ENCODE data around the gene CSTF1.
A peak's percentile ranks its signal among the peaks of the same experiment; 100 is the strongest.

CSTF1 gene

GRCh38 chr20:56437196-56437960 lies 44.9 kb downstream of the CSTF1 start:
- DNase-seq (no peak), ATAC-seq (ENCODE audit: insufficient read depth, low read depth) (no peak)
- Histone ChIP-seq H3K36me3 (ENCODE audit: insufficient read depth, low read length) (no peaks in the 10 kb centered on the region), H3K4me1 (ENCODE audit: insufficient read depth, low read length) (peaks cover 8% of the 10 kb centered on the region), H3K79me2 (ENCODE audit: insufficient read depth, low read length) (no peaks in the 10 kb centered on the region), H2AFZ (ENCODE audit: low read depth, low read length) (no peak overlapping the region), H3K27me3 (ENCODE audit: insufficient read depth, low read length, poor library complexity) (no peaks in the 10 kb centered on the region), H3K9me3 (ENCODE audit: insufficient read depth, low read length, severe bottlenecking) (no peaks in the 10 kb centered on the region), H4K20me1 (ENCODE audit: insufficient read depth, low read length) (no peaks in the 10 kb centered on the region), H3K4me2 (ENCODE audit: insufficient read depth, low read length) (no peak overlapping the region), H3K27ac (ENCODE audit: low read length) (no peak overlapping the region), H3K9ac (ENCODE audit: low read depth, low read length) (no peak overlapping the region), H3K4me3 (ENCODE audit: low read depth in 1 of 2, low read length in 2 of 2) (no peak overlapping the region)
- TF ChIP-seq EZH2 (IDR thresholded peaks at IDR 0.05; ENCODE audit: borderline replicate concordance, low read depth, low read length, severe bottlenecking) = no peak
- TF ChIP-seq, protein P1, sequence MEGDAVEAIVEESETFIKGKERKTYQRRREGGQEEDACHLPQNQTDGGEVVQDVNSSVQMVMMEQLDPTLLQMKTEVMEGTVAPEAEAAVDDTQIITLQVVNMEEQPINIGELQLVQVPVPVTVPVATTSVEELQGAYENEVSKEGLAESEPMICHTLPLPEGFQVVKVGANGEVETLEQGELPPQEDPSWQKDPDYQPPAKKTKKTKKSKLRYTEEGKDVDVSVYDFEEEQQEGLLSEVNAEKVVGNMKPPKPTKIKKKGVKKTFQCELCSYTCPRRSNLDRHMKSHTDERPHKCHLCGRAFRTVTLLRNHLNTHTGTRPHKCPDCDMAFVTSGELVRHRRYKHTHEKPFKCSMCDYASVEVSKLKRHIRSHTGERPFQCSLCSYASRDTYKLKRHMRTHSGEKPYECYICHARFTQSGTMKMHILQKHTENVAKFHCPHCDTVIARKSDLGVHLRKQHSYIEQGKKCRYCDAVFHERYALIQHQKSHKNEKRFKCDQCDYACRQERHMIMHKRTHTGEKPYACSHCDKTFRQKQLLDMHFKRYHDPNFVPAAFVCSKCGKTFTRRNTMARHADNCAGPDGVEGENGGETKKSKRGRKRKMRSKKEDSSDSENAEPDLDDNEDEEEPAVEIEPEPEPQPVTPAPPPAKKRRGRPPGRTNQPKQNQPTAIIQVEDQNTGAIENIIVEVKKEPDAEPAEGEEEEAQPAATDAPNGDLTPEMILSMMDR (IDR thresholded peaks at IDR 0.05; ENCODE audit: borderline replicate concordance, extremely low read depth, low read length, poor library complexity, severe bottlenecking) = no peak

GRCh38 chr20:56438284-56438683 lies 45.8 kb downstream of the CSTF1 start:
- peaks cover 8% of the 10 kb centered on the region for H3K4me1 ChIP-seq (ENCODE audit: insufficient read depth, low read length)
- TF ChIP-seq, protein P1 (IDR thresholded peaks at IDR 0.05; ENCODE audit: borderline replicate concordance, extremely low read depth, low read length, poor library complexity, severe bottlenecking) = no peak
- TF ChIP-seq EZH2 (IDR thresholded peaks at IDR 0.05; ENCODE audit: borderline replicate concordance, low read depth, low read length, severe bottlenecking) = no peak
- no peaks in the 10 kb centered on the region for H3K79me2 ChIP-seq (ENCODE audit: insufficient read depth, low read length)
- H3K27me3 ChIP-seq (ENCODE audit: insufficient read depth, low read length, poor library complexity) = no peaks in the 10 kb centered on the region
- H3K4me3 ChIP-seq (ENCODE audit: low read depth in 1 of 2, low read length in 2 of 2) = no peak overlapping the region
- no peaks in the 10 kb centered on the region for H4K20me1 ChIP-seq (ENCODE audit: insufficient read depth, low read length)
- ATAC-seq (ENCODE audit: insufficient read depth, low read depth) (no peak), DNase-seq (no peak)
- H2AFZ ChIP-seq (ENCODE audit: low read depth, low read length) = no peak overlapping the region
- no peak overlapping the region for H3K27ac ChIP-seq (ENCODE audit: low read length)
- H3K4me2 ChIP-seq (ENCODE audit: insufficient read depth, low read length) = no peak overlapping the region
- H3K9ac ChIP-seq (ENCODE audit: low read depth, low read length) = no peak overlapping the region
- no peaks in the 10 kb centered on the region for H3K9me3 ChIP-seq (ENCODE audit: insufficient read depth, low read length, severe bottlenecking)
- H3K36me3 ChIP-seq (ENCODE audit: insufficient read depth, low read length) = no peaks in the 10 kb centered on the region

DNA sequence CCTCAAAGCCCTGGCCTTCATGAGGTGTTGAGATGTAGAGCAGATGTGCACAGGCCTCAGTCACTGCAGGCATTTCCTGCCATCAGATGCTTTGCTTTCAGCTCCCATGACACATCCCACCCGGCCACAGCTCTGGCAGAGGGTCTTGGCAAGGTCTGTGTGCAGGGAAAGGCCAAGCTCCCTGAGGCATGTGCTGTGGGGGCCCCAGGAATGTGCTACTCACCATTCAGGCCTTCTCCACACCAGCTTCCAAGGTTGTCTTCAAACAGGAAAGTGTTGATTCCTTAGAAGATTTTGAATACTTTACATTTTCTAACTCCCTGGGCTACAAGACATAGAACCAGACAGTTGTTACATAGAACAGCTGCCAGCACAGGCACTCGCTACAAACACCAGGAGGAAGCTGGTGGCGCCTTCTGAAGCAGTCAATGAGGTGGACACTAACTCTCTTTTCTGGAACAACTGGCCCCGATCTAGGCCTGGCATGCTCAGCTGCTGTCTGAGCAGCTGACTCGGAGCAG lies 47.4 kb downstream of the CSTF1 start:
- H3K4me1 ChIP-seq (ENCODE audit: insufficient read depth, low read length) = peaks cover 8% of the 10 kb centered on the region
- no peak overlapping the region for H2AFZ ChIP-seq (ENCODE audit: low read depth, low read length)
- H4K20me1 ChIP-seq (ENCODE audit: insufficient read depth, low read length) = no peaks in the 10 kb centered on the region
- no peaks in the 10 kb centered on the region for H3K36me3 ChIP-seq (ENCODE audit: insufficient read depth, low read length)
- TF ChIP-seq EZH2 (IDR thresholded peaks at IDR 0.05; ENCODE audit: borderline replicate concordance, low read depth, low read length, severe bottlenecking) = no peak
- TF ChIP-seq, protein P1 (IDR thresholded peaks at IDR 0.05; ENCODE audit: borderline replicate concordance, extremely low read depth, low read length, poor library complexity, severe bottlenecking) = no peak
- no peak overlapping the region for H3K4me2 ChIP-seq (ENCODE audit: insufficient read depth, low read length)
- H3K27me3 ChIP-seq (ENCODE audit: insufficient read depth, low read length, poor library complexity) = no peaks in the 10 kb centered on the region
- no peaks in the 10 kb centered on the region for H3K79me2 ChIP-seq (ENCODE audit: insufficient read depth, low read length)
- no peak overlapping the region for H3K27ac ChIP-seq (ENCODE audit: low read length)
- DNase-seq = no peak
- peak; percentile 66 for ATAC-seq (ENCODE audit: insufficient read depth, low read depth)
- no peak overlapping the region for H3K4me3 ChIP-seq (ENCODE audit: low read depth in 1 of 2, low read length in 2 of 2)
- H3K9ac ChIP-seq (ENCODE audit: low read depth, low read length) = no peak overlapping the region
- no peaks in the 10 kb centered on the region for H3K9me3 ChIP-seq (ENCODE audit: insufficient read depth, low read length, severe bottlenecking)
